H9 (cell line): ENCODE measurements around the gene CARS1. TPM values are rescaled to one million over a fixed set of nuclear protein-coding genes. Genes with fewer than 3 reads are reported as not detected.

Source experiments
- DNase-seq: peaks from one replicate; pipeline ENCODE4 v3.0.0-alpha.2; 2017
- H2AFZ ChIP-seq: one replicate; pipeline ENCODE4 v1.6.1; 2013; ENCODE audit warnings: mild to moderate bottlenecking, low read length, control low read depth, moderate library complexity
- H2AK5ac ChIP-seq: 2 replicates; pipeline ENCODE4 v1.6.1; 2013; ENCODE audit warnings: low read length, control low read depth, mixed read lengths; ENCODE audit not compliant: insufficient read length
- H2BK120ac ChIP-seq: one replicate; pipeline ENCODE4 v1.6.1; 2013; ENCODE audit warnings: low read depth, mild to moderate bottlenecking, low read length, control low read depth, inconsistent platforms; ENCODE audit not compliant: poor library complexity, severe bottlenecking
- H2BK12ac ChIP-seq: 2 replicates; pipeline ENCODE4 v1.6.1; 2013; ENCODE audit warnings: low read length, control low read depth, mixed read lengths, low read depth; ENCODE audit not compliant: insufficient read length
- H2BK15ac ChIP-seq: 2 replicates; pipeline ENCODE4 v1.6.1; 2013; ENCODE audit warnings: low read depth, low read length, control low read depth
- H2BK20ac ChIP-seq: one replicate; pipeline ENCODE4 v1.6.1; 2013; ENCODE audit warnings: low read depth, mild to moderate bottlenecking, low read length, control low read depth, inconsistent platforms; ENCODE audit not compliant: poor library complexity, severe bottlenecking
- H2BK5ac ChIP-seq: 2 replicates; pipeline ENCODE4 v1.6.1; 2013; ENCODE audit warnings: low read length, control low read depth, mixed read lengths; ENCODE audit not compliant: insufficient read length
- H3K14ac ChIP-seq: 2 replicates; pipeline ENCODE4 v1.6.1; 2013; ENCODE audit warnings: low read length, control low read depth; ENCODE audit not compliant: insufficient read depth
- H3K18ac ChIP-seq: 2 replicates; pipeline ENCODE4 v1.6.1; 2013; ENCODE audit warnings: low read depth, mild to moderate bottlenecking, mixed read lengths, low read length, control low read depth; ENCODE audit not compliant: insufficient read length
- H3K23ac ChIP-seq: 2 replicates; pipeline ENCODE4 v1.6.1; 2013; ENCODE audit warnings: low read length, control low read depth, mixed read lengths, low read depth; ENCODE audit not compliant: insufficient read length
- H3K23me2 ChIP-seq: 2 replicates; pipeline ENCODE4 v1.6.1; 2013; ENCODE audit warnings: low read depth, mild to moderate bottlenecking, mixed read lengths, low read length, control low read depth; ENCODE audit not compliant: insufficient read length, poor library complexity, severe bottlenecking
- H3K27ac ChIP-seq: 2 replicates; pipeline ENCODE4 v1.5.1; 2013; ENCODE audit warnings: low read length, control low read depth, mixed read lengths, low read depth; ENCODE audit not compliant: insufficient read length
- H3K27me3 ChIP-seq: 2 replicates; pipeline ENCODE4 v1.6.1; 2013; ENCODE audit warnings: low read length, control low read depth, inconsistent platforms; ENCODE audit not compliant: insufficient read depth
- H3K4ac ChIP-seq: 2 replicates; pipeline ENCODE4 v1.6.1; 2013; ENCODE audit warnings: low read depth, mild to moderate bottlenecking, control low read depth, inconsistent platforms, low read length, moderate library complexity
- H3K4me1 ChIP-seq: 2 replicates; pipeline ENCODE4 v1.6.1; 2013; ENCODE audit warnings: low read length, control low read depth, inconsistent platforms; ENCODE audit not compliant: insufficient read depth
- H3K4me2 ChIP-seq: 2 replicates; pipeline ENCODE4 v1.6.1; 2013; ENCODE audit warnings: low read length, control low read depth, mixed read lengths; ENCODE audit not compliant: insufficient read length, insufficient read depth
- H3K56ac ChIP-seq: 2 replicates; pipeline ENCODE4 v1.6.1; 2013; ENCODE audit warnings: low read depth, mild to moderate bottlenecking, mixed read lengths, low read length, control low read depth; ENCODE audit not compliant: insufficient read length
- H3K79me1 ChIP-seq: 2 replicates; pipeline ENCODE4 v1.6.1; 2013; ENCODE audit warnings: low read depth, mild to moderate bottlenecking, moderate library complexity, low read length, control low read depth, inconsistent platforms; ENCODE audit not compliant: insufficient read depth, poor library complexity, severe bottlenecking
- H3K79me2 ChIP-seq: 2 replicates; pipeline ENCODE4 v1.6.1; 2013; ENCODE audit warnings: low read length, control low read depth, inconsistent platforms; ENCODE audit not compliant: insufficient read depth
- H3K9ac ChIP-seq: 2 replicates; pipeline ENCODE4 v1.6.1; 2013; ENCODE audit warnings: low read length, control low read depth, mixed read lengths; ENCODE audit not compliant: insufficient read length; ENCODE audit errors: extremely low read depth
- H3K9me3 ChIP-seq: one replicate; pipeline ENCODE4 v1.6.1; 2013; ENCODE audit warnings: low read depth, low read length, inconsistent platforms; ENCODE audit not compliant: control insufficient read depth
- H3T11ph ChIP-seq: one replicate; pipeline ENCODE4 v1.6.1; 2013; ENCODE audit warnings: mild to moderate bottlenecking, low read length, control low read depth, inconsistent platforms
- H4K20me1 ChIP-seq: one replicate; pipeline ENCODE4 v1.6.1; 2013; ENCODE audit not compliant: control insufficient read depth, insufficient read length, insufficient read depth
- H4K5ac ChIP-seq: 2 replicates; pipeline ENCODE4 v1.6.1; 2013; ENCODE audit warnings: low read depth, mild to moderate bottlenecking, mixed read lengths, low read length, control low read depth; ENCODE audit not compliant: insufficient read length
- H4K8ac ChIP-seq: replicated peaks from 2 replicates; pipeline ENCODE4 v1.6.1; 2013; ENCODE audit warnings: low read length, control low read depth, mixed read lengths, low read depth; ENCODE audit not compliant: insufficient read length
- H4K91ac ChIP-seq: 2 replicates; pipeline ENCODE4 v1.6.1; 2013; ENCODE audit warnings: low read depth, mild to moderate bottlenecking, moderate library complexity, mixed read lengths, low read length, control low read depth; ENCODE audit not compliant: insufficient read length
- H3K27ac Mint-ChIP-seq, 3 experiments: 2 replicates in 2 of 3; 3 replicates in 1 of 3; pipeline ENCODE4 v1.8.0; 2020 to 2021; ENCODE audit warnings: mixed read lengths in 3 of 3, mild to moderate bottlenecking in 1 of 3, moderate library complexity in 1 of 3
- H3K27me3 Mint-ChIP-seq: 2 replicates; pipeline ENCODE4 v1.8.0; 2021; ENCODE audit warnings: low read depth, mild to moderate bottlenecking, moderate library complexity, mixed read lengths
- H3K36me3 Mint-ChIP-seq, 3 experiments: 2 replicates in 2 of 3; 3 replicates in 1 of 3; pipeline ENCODE4 v1.8.0; 2020 to 2021; ENCODE audit warnings: low read depth in 3 of 3, mixed read lengths in 3 of 3; ENCODE audit not compliant: insufficient read depth in 1 of 3
- H3K4me1 Mint-ChIP-seq, 2 experiments: 2 replicates each; pipeline ENCODE4 v1.8.0; 2020; ENCODE audit warnings: mixed read lengths in 2 of 2
- H3K4me3 Mint-ChIP-seq, 2 experiments: 2 replicates in 1 of 2; 3 replicates in 1 of 2; pipeline ENCODE4 v1.8.0; 2020 to 2021; ENCODE audit warnings: mild to moderate bottlenecking in 2 of 2, mixed read lengths in 2 of 2, moderate library complexity in 1 of 2
- H3K9me3 Mint-ChIP-seq, 2 experiments: 2 replicates in 1 of 2; 3 replicates in 1 of 2; pipeline ENCODE4 v1.8.0; 2020; ENCODE audit warnings: mild to moderate bottlenecking in 2 of 2, mixed read lengths in 2 of 2, moderate library complexity in 1 of 2
- CTCF ChIP-seq: fragments of 200-600 bp; sonication (generic); conservative IDR thresholded peaks from 3 replicates; pipeline ENCODE4 v1.8.0; 2021; ENCODE audit warnings: antibody characterized with exemption, mild to moderate bottlenecking
- WGBS: extraction: QIAGEN DNeasy Blood & Tissue Kit; methylation state at CpG from one replicate; pipeline ENCODE4 v1.1.7; 2013; ENCODE audit warnings: missing lambda C conversion rate, low lambda C conversion rate, mixed read lengths; ENCODE audit not compliant: insufficient read length; ENCODE audit errors: extremely low coverage; 5-methylcytosine and 5-hydroxymethylcytosine counted together
- total RNA-seq: library from RNA; stranded (reverse); gene quantifications from 2 replicates; pipeline ENCODE4 v1.2.1, GENCODE V29; 2021

The CARS1 gene
- total RNA-seq, 1 experiment from 2014 or later: 92.3 TPM

GRCh38 chr11:3103076-3103475, 45.9 kb upstream of the CARS1 start:
- no peak for TF ChIP-seq CTCF
- Histone ChIP-seq H3K14ac (no peak overlapping the region; the same call in 1 of the 2 replicates), H2BK12ac (no peak overlapping the region), H3K27me3 (no peaks in the 10 kb centered on the region), H2BK5ac (no peak overlapping the region), H4K8ac (no peak overlapping the region), H2BK15ac (no peak overlapping the region), H3T11ph (no peak overlapping the region), H3K4me1 (no peaks in the 10 kb centered on the region), H3K23me2 (no peaks in the 10 kb centered on the region), H4K5ac (no peak overlapping the region), H3K56ac (no peak overlapping the region), H3K27ac (no peak overlapping the region), H3K18ac (no peak overlapping the region), H4K91ac (no peak overlapping the region), H3K79me1 (no peaks in the 10 kb centered on the region), H2BK20ac (no peak overlapping the region), H3K79me2 (no peaks in the 10 kb centered on the region), H2AFZ (no peak overlapping the region), H4K20me1 (no peaks in the 10 kb centered on the region), H3K4me2 (no peak overlapping the region), H2AK5ac (no peak overlapping the region), H2BK120ac (no peak overlapping the region), H3K9ac (no peak overlapping the region), H3K9me3 (no peaks in the 10 kb centered on the region), H3K4ac (no peak overlapping the region), H3K23ac (no peak overlapping the region)
- DNase-seq: no peak
- Mint-ChIP-seq H3K36me3 (peaks cover 0 to 3% (median 2%) of the 10 kb centered on the region in 3 experiments; a peak in 2 of 7 replicates), H3K4me1 (peaks cover 9 to 14% of the 10 kb centered on the region in 2 experiments), H3K4me3 (no peak overlapping the region), H3K27ac (no peak overlapping the region), H3K9me3 (no peaks in the 10 kb centered on the region), H3K27me3 (no peaks in the 10 kb centered on the region)
- no CpG with 5 or more reads among the region's 11 CpGs for WGBS
